H1 (cell line): ENCODE measurements around the gene S100A8. TPM values are rescaled to one million over a fixed set of nuclear protein-coding genes. Genes with fewer than 3 reads are reported as not detected.

Experiments
- CTCF ChIA-PET: fragments of 300-600 bp; sonication (Branson Sonifier 250); formaldehyde crosslinking; loops from one replicate; lab custom pipeline; 2021; ENCODE audit not compliant: partially characterized antibody; lab: Charles Lee
- POLR2A ChIA-PET: fragments of 300-600 bp; sonication (Branson Sonifier 250); formaldehyde crosslinking; loops from one replicate; lab custom pipeline; 2021; ENCODE audit warnings: inconsistent platforms; ENCODE audit not compliant: partially characterized antibody; lab: Charles Lee
- DNase-seq, 2 experiments: peaks; one replicate each; pipeline versions ENCODE4 v3.0.0 to v3.0.0-alpha.2; 2010 to 2022; ENCODE audit warnings: low spot score in 2 of 2, low read depth in 1 of 2, mixed read lengths in 1 of 2
- FAIRE-seq: peaks from 2 replicates; lab custom pipeline; 2011; peaks lifted over from hg19 to GRCh38; lab: Jason Lieb, UNC
- H2AFZ ChIP-seq: 2 replicates; pipeline ENCODE4 v1.8.1; 2012; ENCODE audit warnings: low read length, inconsistent platforms
- H2AK5ac ChIP-seq: 2 replicates; pipeline ENCODE4 v1.6.1; 2013; ENCODE audit warnings: low read depth, low read length
- H2BK120ac ChIP-seq: replicated peaks from 2 replicates; pipeline ENCODE3; 2013; ENCODE audit warnings: low read depth, low read length, inconsistent platforms
- H2BK12ac ChIP-seq: 2 replicates; pipeline ENCODE4 v1.6.1; 2013; ENCODE audit warnings: low read depth, low read length
- H2BK15ac ChIP-seq: 2 replicates; pipeline ENCODE4 v1.6.1; 2013; ENCODE audit warnings: low read length
- H2BK20ac ChIP-seq: 2 replicates; pipeline ENCODE4 v1.6.1; 2013; ENCODE audit warnings: low read length
- H2BK5ac ChIP-seq: 2 replicates; pipeline ENCODE4 v1.6.1; 2013; ENCODE audit warnings: low read depth, low read length
- H3K14ac ChIP-seq: 2 replicates; pipeline ENCODE4 v1.6.1; 2013; ENCODE audit warnings: inconsistent platforms; ENCODE audit not compliant: insufficient read length
- H3K18ac ChIP-seq: 2 replicates; pipeline ENCODE4 v1.6.1; 2013; ENCODE audit warnings: low read length; ENCODE audit errors: extremely low read depth
- H3K23ac ChIP-seq: 2 replicates; pipeline ENCODE4 v1.6.1; 2013; ENCODE audit warnings: inconsistent platforms; ENCODE audit not compliant: insufficient read length
- H3K23me2 ChIP-seq: 2 replicates; pipeline ENCODE4 v1.6.1; 2013; ENCODE audit warnings: low read depth, low read length
- H3K27ac ChIP-seq: 2 replicates; pipeline ENCODE4 v1.6.1; 2011; ENCODE audit warnings: low read depth, low read length, inconsistent platforms
- H3K27me3 ChIP-seq, 4 experiments: replicated peaks in 1 of 4; 1 replicate in 1 of 4; 2 replicates in 3 of 4; pipeline versions ENCODE4 v1.6.1 to v1.8.1; 2011 to 2013; ENCODE audit warnings: low read length in 3 of 4, mild to moderate bottlenecking in 3 of 4, inconsistent platforms in 2 of 4, mixed read lengths in 2 of 4, moderate library complexity in 1 of 4; ENCODE audit not compliant: control insufficient read depth in 3 of 4, insufficient read depth in 3 of 4; ENCODE audit errors: extremely low read depth in 1 of 4
- H3K36me3 ChIP-seq, 4 experiments: 2 replicates each; pipeline versions ENCODE4 v1.6.1 to v1.8.1; 2011 to 2013; ENCODE audit warnings: mild to moderate bottlenecking in 4 of 4, low read length in 3 of 4, moderate library complexity in 2 of 4, control low read depth in 1 of 4, inconsistent platforms in 1 of 4; ENCODE audit not compliant: insufficient read depth in 4 of 4, control insufficient read depth in 2 of 4
- H3K4ac ChIP-seq: replicated peaks from 2 replicates; pipeline ENCODE3; 2013; ENCODE audit warnings: low read length, low read depth, mixed read lengths, inconsistent platforms; ENCODE audit not compliant: insufficient read length
- H3K4me1 ChIP-seq, 4 experiments: replicated peaks in 1 of 4; 1 replicate in 1 of 4; 2 replicates in 3 of 4; pipeline versions ENCODE4 v1.6.1 to v1.8.1; 2011 to 2013; ENCODE audit warnings: low read length in 3 of 4, inconsistent platforms in 2 of 4, mixed read lengths in 1 of 4; ENCODE audit not compliant: insufficient read depth in 4 of 4, control insufficient read depth in 3 of 4
- H3K4me2 ChIP-seq, 2 experiments: 2 replicates each; pipeline versions ENCODE4 v1.6.1 to v1.8.1; 2011 to 2013; ENCODE audit warnings: low read depth in 2 of 2, low read length in 2 of 2, control low read depth in 1 of 2, inconsistent platforms in 1 of 2, mild to moderate bottlenecking in 1 of 2; ENCODE audit not compliant: insufficient read depth in 1 of 2
- H3K4me3 ChIP-seq, 4 experiments: fragments of 200-600, 300-600 bp in 1 of 4; sonication (generic), shearing (Covaris generic), sonication (Bioruptor Twin) in 1 of 4; 2 replicates each; pipeline versions ENCODE4 v1.5.1 to v1.8.1; 2011 to 2016; ENCODE audit warnings: low read length in 4 of 4, low read depth in 3 of 4, control low read depth in 2 of 4, inconsistent platforms in 2 of 4, mild to moderate bottlenecking in 2 of 4, mixed read lengths in 1 of 4, moderate library complexity in 1 of 4; ENCODE audit not compliant: insufficient read depth in 2 of 4; ENCODE audit errors: extremely low read depth in 1 of 4
- H3K56ac ChIP-seq: replicated peaks from 2 replicates; pipeline ENCODE3; 2013; ENCODE audit warnings: low read depth, mild to moderate bottlenecking, mixed read lengths, low read length, inconsistent platforms; ENCODE audit not compliant: insufficient read length
- H3K79me1 ChIP-seq: 2 replicates; pipeline ENCODE4 v1.6.1; 2013; ENCODE audit warnings: low read depth, low read length, control low read depth
- H3K79me2 ChIP-seq, 2 experiments: 2 replicates each; pipeline versions ENCODE4 v1.6.1 to v1.8.1; 2012 to 2013; ENCODE audit warnings: low read length in 2 of 2, mild to moderate bottlenecking in 2 of 2, inconsistent platforms in 1 of 2; ENCODE audit not compliant: insufficient read depth in 2 of 2, control insufficient read depth in 1 of 2
- H3K9ac ChIP-seq, 4 experiments: replicated peaks in 1 of 4; 1 replicate in 1 of 4; 2 replicates in 3 of 4; pipeline versions ENCODE4 v1.6.1 to v1.8.1; 2011 to 2013; ENCODE audit warnings: low read depth in 3 of 4, low read length in 3 of 4, control low read depth in 2 of 4, mild to moderate bottlenecking in 2 of 4, moderate library complexity in 2 of 4, inconsistent platforms in 1 of 4; ENCODE audit errors: extremely low read depth in 1 of 4
- H3K9me3 ChIP-seq, 2 experiments: 2 replicates each; pipeline versions ENCODE4 v1.6.1 to v1.8.1; 2012 to 2013; ENCODE audit warnings: mild to moderate bottlenecking in 2 of 2, moderate library complexity in 2 of 2, control low read depth in 1 of 2, inconsistent platforms in 1 of 2, low read depth in 1 of 2, low read length in 1 of 2, mixed read lengths in 1 of 2; ENCODE audit not compliant: insufficient read depth in 2 of 2
- H4K20me1 ChIP-seq, 2 experiments: replicated peaks in 1 of 2; 2 replicates each; pipeline versions ENCODE3 to v1.8.1; 2011 to 2013; ENCODE audit warnings: inconsistent platforms in 2 of 2, low read length in 2 of 2, mild to moderate bottlenecking in 1 of 2; ENCODE audit not compliant: insufficient read depth in 2 of 2, control insufficient read depth in 1 of 2
- H4K5ac ChIP-seq: 2 replicates; pipeline ENCODE4 v1.6.1; 2013; ENCODE audit warnings: low read length, low read depth, mixed read lengths, inconsistent platforms; ENCODE audit not compliant: insufficient read length
- H4K8ac ChIP-seq: 2 replicates; pipeline ENCODE4 v1.8.0; 2013; ENCODE audit warnings: mild to moderate bottlenecking, moderate library complexity, low read length, inconsistent platforms; ENCODE audit not compliant: insufficient read depth; ENCODE audit errors: extremely low read depth
- H4K91ac ChIP-seq: replicated peaks from 2 replicates; pipeline ENCODE3; 2013; ENCODE audit warnings: low read length, mixed read lengths, inconsistent platforms; ENCODE audit not compliant: insufficient read length
- CBX8 ChIP-seq: fragments of 300-800, 300-1000 bp; sonication (generic); IDR thresholded peaks from 2 replicates; pipeline ENCODE4 v1.7.1; 2016; ENCODE audit warnings: low read depth, low read length, borderline replicate concordance
- CHD1 ChIP-seq: IDR thresholded peaks from 2 replicates; pipeline ENCODE4 v1.6.1; 2012; ENCODE audit warnings: low read depth, low read length, improper control_type of control experiment
- CHD2 ChIP-seq: IDR thresholded peaks from 2 replicates; pipeline ENCODE4 v1.6.1; 2012; ENCODE audit warnings: low read length, improper control_type of control experiment
- HDAC2 ChIP-seq, 2 experiments: fragments of 300-600 bp in 1 of 2; sonication (generic) in 1 of 2; IDR thresholded peaks; 2 replicates each; pipeline ENCODE4 v1.6.1; 2011 to 2012; ENCODE audit warnings: low read depth in 2 of 2, low read length in 2 of 2, mild to moderate bottlenecking in 2 of 2, moderate library complexity in 2 of 2, borderline replicate concordance in 1 of 2, inconsistent platforms in 1 of 2
- SUZ12 ChIP-seq: fragments of 200-600 bp; sonication (generic); IDR thresholded peaks from 2 replicates; pipeline ENCODE4 v1.6.1; 2012; ENCODE audit warnings: mild to moderate bottlenecking, inconsistent platforms, low read length, moderate library complexity, mixed read lengths
- WGBS, 2 experiments: shearing (Covaris generic) in 1 of 2; methylation state at CpG; one replicate each; pipeline versions ENCODE4 v1.1.6 to v1.1.7; 2013 to 2015; ENCODE audit warnings: low lambda C conversion rate in 2 of 2, mixed read lengths in 2 of 2, inconsistent platforms in 1 of 2, low coverage in 1 of 2, missing lambda C conversion rate in 1 of 2; ENCODE audit not compliant: insufficient replicate concordance in 2 of 2, insufficient coverage in 1 of 2, insufficient read length in 1 of 2; ENCODE audit errors: extremely low coverage in 1 of 2, missing lambda C conversion rate in 1 of 2; 5-methylcytosine and 5-hydroxymethylcytosine counted together
- polyA plus RNA-seq, 7 experiments: library from polyadenylated mRNA; depleted of rRNA in 3 of 7; stranded (reverse) in 5 of 7; unstranded in 2 of 7; fragments of >200 nt in 5 of 7; fragments of 200-250 nt in 2 of 7; gene quantifications; 1 replicate in 5 of 7; 2 replicates in 1 of 7; 4 replicates in 1 of 7; pipeline versions ENCODE4 v1.2.1 to v1.2.3, GENCODE V29; 2011 to 2013; ENCODE audit warnings: missing spikeins in 2 of 7, mixed read lengths in 2 of 7
- total RNA-seq: library from RNA; stranded (reverse); fragmentation: NEBNext Ultra II Directional; extraction: Animal tissue kit (Norgen Biotek cat#: 25700); gene quantifications from 2 replicates; pipeline ENCODE4 v1.2.1, GENCODE V29; 2021

Gene S100A8
- total and polyA plus RNA-seq, 2 of the 8 experiments (the other 6 are each of a cell fraction or from before 2014, with no cell fraction given): not detected

DNA sequence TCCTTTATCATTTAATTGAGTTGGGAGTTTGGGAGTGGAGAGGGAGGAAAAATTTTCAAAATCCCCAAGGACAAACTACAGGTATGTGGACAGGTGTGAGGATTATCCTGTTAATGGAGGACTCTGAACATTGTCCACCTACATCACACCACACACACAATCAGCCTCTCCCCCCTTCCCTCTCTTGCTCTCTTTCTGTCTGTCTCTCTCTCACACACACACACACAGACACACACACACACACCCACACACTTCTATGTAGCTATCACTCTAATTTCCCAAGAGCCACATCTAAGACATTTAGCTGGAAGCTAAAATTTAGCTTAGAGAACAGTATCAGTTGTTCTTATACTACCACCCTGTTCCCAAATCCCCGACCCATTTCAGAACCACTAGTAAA is 1.5 kb downstream of the S100A8 start:
- Histone ChIP-seq H3K56ac (no peak overlapping the region), H3K4me2 (no peak overlapping the region), H3K18ac (no peak overlapping the region), H3K79me2 (no peaks in the 10 kb centered on the region), H3K4me3 (no peak overlapping the region), H4K8ac (no peak overlapping the region), H2AK5ac (no peak overlapping the region), H3K4me1 (no peaks in the 10 kb centered on the region), H3K27me3 (peaks cover 0 to 2% (median 0%) of the 10 kb centered on the region in 4 experiments; a peak in 1 of 7 replicates), H3K79me1 (no peaks in the 10 kb centered on the region), H3K23ac (no peak overlapping the region), H3K36me3 (no peaks in the 10 kb centered on the region), H3K14ac (no peak overlapping the region), H2BK20ac (no peak overlapping the region), H2BK12ac (no peak overlapping the region), H2BK15ac (no peak overlapping the region), H3K4ac (no peak overlapping the region), H3K23me2 (no peaks in the 10 kb centered on the region), H2BK5ac (no peak overlapping the region), H2AFZ (no peak overlapping the region), H4K20me1 (no peaks in the 10 kb centered on the region), H3K9me3 (no peaks in the 10 kb centered on the region), H2BK120ac (no peak overlapping the region), H4K91ac (no peak overlapping the region), H3K27ac (no peak overlapping the region), H3K9ac (no peak overlapping the region), H4K5ac (no peak overlapping the region)
- POLR2A ChIA-PET: no interaction called here
- CTCF ChIA-PET: interaction anchor here (1.5 to 1.8 kb wide), 2 partner anchors 36 to 76 kb away, joined by 3 to 8 read pairs; no protein-coding TSS in a partner anchor
- WGBS, 2 experiments: 76% methylated on average over 1 of the region's 1 CpG; no CpG with 5 or more reads in 1 of the 2 experiments
- no peak for DNase-seq
- no peak for FAIRE-seq
- TF ChIP-seq HDAC2 (IDR thresholded peaks at IDR 0.05; ENCODE audit: borderline replicate concordance in 1 of 2, low read depth in 2 of 2, low read length in 2 of 2) (no peak), CBX8 (no peak), CHD2 (no peak), SUZ12 (no peak), CHD1 (no peak)
